Motor neuron (in vitro differentiated cells): ENCODE data around the gene C1orf74. TPM values are rescaled to one million over a fixed set of nuclear protein-coding genes. Genes with fewer than 3 reads are reported as not detected.
"Not testable (repeated sequence)": the region's sequence is repeated elsewhere in the genome, so short reads cannot be mapped to it uniquely, and the experiment has no call there.

Experiments used
- ATAC-seq, 8 experiments: fragments of 200-7000 bp; cut with Tn5 transposase; replicated peaks in 6 of 8; 2 replicates each; pipeline ENCODE4 v1.8.0; 2021; ENCODE audit warnings: mild to moderate bottlenecking in 8 of 8, moderate library complexity in 8 of 8
- H3K27ac ChIP-seq, 2 donors: fragments of 250-450 bp; sonication (Bioruptor Pico); 2 replicates each; pipeline ENCODE4 v1.9.0; 2021; ENCODE audit warnings: antibody characterized with exemption in 2 of 2, mild to moderate bottlenecking in 2 of 2, moderate library complexity in 1 of 2
- H3K4me1 ChIP-seq, 2 donors: fragments of 250-450 bp; sonication (Bioruptor Pico); replicated peaks in 1 of 2; 2 replicates each; pipeline ENCODE4 v1.6.1; 2021; ENCODE audit warnings: antibody characterized with exemption in 2 of 2, mild to moderate bottlenecking in 2 of 2, moderate library complexity in 1 of 2
- H3K4me3 ChIP-seq, 5 donors: fragments of 250-450 bp; sonication (Bioruptor Pico); 2 replicates each; pipeline ENCODE4 v1.9.0; 2021; ENCODE audit warnings: antibody characterized with exemption in 5 of 5, mild to moderate bottlenecking in 5 of 5, moderate library complexity in 4 of 5
- WGBS, 10 experiments: fragments of 450-650 bp; shearing (Covaris generic); methylation state at CpG; one replicate each; pipeline ENCODE4 v1.0.0; 2022; 5-methylcytosine and 5-hydroxymethylcytosine counted together
- in situ Hi-C, 9 experiments: fragments of 400-800 bp; cut with MboI; loops; one replicate each; pipeline ENCODE4 v1.15.0; 2021; ENCODE audit warnings: low sequenced_read_pairs in 9 of 9, low pct_unique_long_range_greater_than_20kb in 2 of 9; ENCODE audit not compliant: unreplicated experiment in 9 of 9
- total RNA-seq, 8 experiments: library from RNA; unstranded; fragments of 300-600 nt; gene quantifications; 2 replicates each; pipeline versions ENCODE4 v1.2.3 to v1.2.4, GENCODE V29; 2022

The C1orf74 gene
- total RNA-seq, 8 experiments from 2014 or later: 2.2 to 6.3 (median 3.4) TPM

- 12 to 83% (median 67%) methylated on average over 1 to 5 of the region's 5 CpGs; no CpG with 5 or more reads in 3 of the 10 experiments for WGBS, 10 experiments
- in situ Hi-C loops: no loop called here
- Histone ChIP-seq H3K4me1 (no peaks in the 10 kb centered on the region), H3K27ac (no peak overlapping the region), H3K4me3 (no peak overlapping the region)
- ATAC-seq: peak in 1 of 8 experiments; percentile 13
Observed at GRCh38 chr1:209800984-209801834, 16.9 kb upstream of the C1orf74 start.

GRCh38 chr1:209797978-209798639, 13.8 kb upstream of the C1orf74 start:
- in situ Hi-C loops: no loop called here
- 0 to 92% (median 60%) methylated on average over 1 to 6 of the region's 9 CpGs; no CpG with 5 or more reads in 1 of the 10 experiments for WGBS, 10 experiments
- ATAC-seq: no peak
- Histone ChIP-seq H3K4me1 (no peaks in the 10 kb centered on the region), H3K4me3 (no peak overlapping the region), H3K27ac (no peak overlapping the region)

- H3K4me3 ChIP-seq, H3K27ac ChIP-seq, in situ Hi-C loops, H3K4me1 ChIP-seq, ATAC-seq: not testable (repeated sequence)
- WGBS, 10 experiments: 29 to 83% (median 51%) methylated on average over 1 to 3 of the region's 3 CpGs
Observed at GRCh38 chr1:209793711-209794110, 9.4 kb upstream of the C1orf74 start.

- H3K4me3 ChIP-seq: no peak overlapping the region
- no peak overlapping the region for H3K27ac ChIP-seq
- WGBS, 10 experiments: 0 to 80% (median 14%) methylated on average over 1 of the region's 1 CpG; no CpG with 5 or more reads in 3 of the 10 experiments
- ATAC-seq: no peak
- in situ Hi-C loops: no loop called here
- no peaks in the 10 kb centered on the region for H3K4me1 ChIP-seq
Observed at GRCh38 chr1:209791920-209792319, 7.6 kb upstream of the C1orf74 start.

- H3K4me1 ChIP-seq: no peaks in the 10 kb centered on the region
- no peak overlapping the region for H3K27ac ChIP-seq
- in situ Hi-C loops: no loop called here
- no peak overlapping the region for H3K4me3 ChIP-seq
- 23 to 100% (median 65%) methylated on average over 1 to 10 of the region's 10 CpGs; no CpG with 5 or more reads in 3 of the 10 experiments for WGBS, 10 experiments
- peak in 1 of 8 experiments; percentile 57 for ATAC-seq
Observed at GRCh38 chr1:209790286-209791193, 6.2 kb upstream of the C1orf74 start.

- Histone ChIP-seq H3K4me3 (no peak overlapping the region), H3K4me1 (peaks cover 5 to 6% of the 10 kb centered on the region in 2 donors), H3K27ac (no peak overlapping the region)
- ATAC-seq: no peak
- in situ Hi-C loops: no loop called here
- WGBS, 10 experiments: 20 to 71% (median 60%) methylated on average over 1 of the region's 1 CpG; no CpG with 5 or more reads in 6 of the 10 experiments
Observed at GRCh38 chr1:209789245-209789644, 4.9 kb upstream of the C1orf74 start.

- in situ Hi-C loops: no loop called here
- Histone ChIP-seq H3K4me1 (peaks cover 12 to 13% of the 10 kb centered on the region in 2 donors), H3K27ac (no peak overlapping the region), H3K4me3 (no peak overlapping the region)
- 0 to 51% (median 13%) methylated on average over 1 to 2 of the region's 2 CpGs; no CpG with 5 or more reads in 3 of the 10 experiments for WGBS, 10 experiments
- ATAC-seq: peak in 1 of 8 experiments; percentile 28
Observed at GRCh38 chr1:209787551-209787950, 3.2 kb upstream of the C1orf74 start.

- Histone ChIP-seq H3K4me1 (peaks cover 12 to 13% of the 10 kb centered on the region in 2 donors), H3K4me3 (no peak overlapping the region), H3K27ac (no peak overlapping the region)
- no peak for ATAC-seq
- 33 to 94% (median 60%) methylated on average over 2 to 4 of the region's 4 CpGs; no CpG with 5 or more reads in 2 of the 10 experiments for WGBS, 10 experiments
- in situ Hi-C loops: no loop called here
Observed at GRCh38 chr1:209786146-209786545, 1.8 kb upstream of the C1orf74 start.

- H3K27ac ChIP-seq: no peak overlapping the region
- WGBS, 10 experiments: 75 to 100% (median 93%) methylated on average over 2 to 4 of the region's 4 CpGs; no CpG with 5 or more reads in 3 of the 10 experiments
- ATAC-seq: no peak
- in situ Hi-C loops: no loop called here
- no peak overlapping the region for H3K4me3 ChIP-seq
- peaks cover 12 to 13% of the 10 kb centered on the region in 2 donors for H3K4me1 ChIP-seq
Observed at GRCh38 chr1:209785592-209785991, 1.2 kb upstream of the C1orf74 start.

GRCh38 chr1:209783386-209783785, 973 bp downstream of the C1orf74 start:
- in situ Hi-C loops: no loop called here
- WGBS, 10 experiments: 0 to 100% (median 46%) methylated on average over 1 to 6 of the region's 6 CpGs
- peak overlapping the region; percentile 48 to 70 (median 63) for H3K4me3 ChIP-seq
- no peak for ATAC-seq
- peaks cover 12 to 13% of the 10 kb centered on the region in 2 donors for H3K4me1 ChIP-seq
- no peak overlapping the region for H3K27ac ChIP-seq

- Histone ChIP-seq H3K4me1 (peaks cover 12 to 19% of the 10 kb centered on the region in 2 donors), H3K4me3 (no peak overlapping the region), H3K27ac (no peak overlapping the region)
- in situ Hi-C loops: no loop called here
- no peak for ATAC-seq
- WGBS, 10 experiments: 60 to 89% (median 82%) methylated on average over 1 to 4 of the region's 4 CpGs; no CpG with 5 or more reads in 3 of the 10 experiments
Observed at GRCh38 chr1:209780268-209780667, 4.1 kb downstream of the C1orf74 start.

- peak in 3 of 8 experiments; percentile 54 to 81 (median 72) for ATAC-seq
- in situ Hi-C loops: no loop called here
- 80 to 91% (median 82%) methylated on average over 1 of the region's 1 CpG; no CpG with 5 or more reads in 6 of the 10 experiments for WGBS, 10 experiments
- H3K27ac ChIP-seq: no peak overlapping the region
- H3K4me3 ChIP-seq: no peak overlapping the region
- peaks cover 1 to 7% of the 10 kb centered on the region in 2 donors for H3K4me1 ChIP-seq
Observed at GRCh38 chr1:209778102-209778501, 6.3 kb downstream of the C1orf74 start.
